Fibroblast of mammary gland (primary cell): Measurements from ENCODE around the gene TBC1D22A.

Experiments used
- DNase-seq: peaks from one replicate; pipeline ENCODE4 v3.0.0-alpha.2; 2010; ENCODE audit warnings: low read depth
- H3K4me3 ChIP-seq: 2 replicates; pipeline ENCODE4 v1.5.1; 2011; ENCODE audit warnings: low read depth, mild to moderate bottlenecking, low read length, moderate library complexity; ENCODE audit not compliant: control insufficient read depth
- CTCF ChIP-seq: conservative IDR thresholded peaks from 2 replicates; pipeline ENCODE4 v1.5.1; 2011; ENCODE audit warnings: low read depth, low read length, inconsistent platforms; ENCODE audit not compliant: control insufficient read depth, insufficient read depth

Gene TBC1D22A

DNA sequence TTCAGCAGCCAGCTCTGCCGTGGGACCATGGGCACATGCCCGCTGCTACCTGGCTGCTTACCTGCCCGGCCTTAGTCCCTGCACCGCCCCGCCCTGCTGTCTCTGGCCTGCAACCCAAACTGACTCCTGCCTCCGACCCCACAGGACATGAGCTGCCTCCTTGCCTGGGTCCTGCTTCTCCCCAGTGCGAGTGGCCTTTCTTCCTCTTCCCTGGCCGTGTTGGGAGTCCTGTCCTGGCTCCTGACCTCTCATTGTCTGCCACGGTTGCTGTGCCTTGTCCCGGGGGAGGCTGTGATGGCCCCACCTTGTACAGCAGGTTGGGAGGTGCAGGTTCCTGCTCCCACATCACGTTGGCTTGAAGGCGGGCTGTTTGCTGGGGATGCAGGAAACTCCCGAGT, 370.0 kb downstream of the TBC1D22A start:
- no peak for DNase-seq
- TF ChIP-seq CTCF, result no peak
- H3K4me3 ChIP-seq, result no peak overlapping the region

GRCh38 chr22:47133061-47133969, 370.9 kb downstream of the TBC1D22A start:
- no peak overlapping the region for H3K4me3 ChIP-seq
- TF ChIP-seq CTCF, result no peak
- no peak for DNase-seq

DNA sequence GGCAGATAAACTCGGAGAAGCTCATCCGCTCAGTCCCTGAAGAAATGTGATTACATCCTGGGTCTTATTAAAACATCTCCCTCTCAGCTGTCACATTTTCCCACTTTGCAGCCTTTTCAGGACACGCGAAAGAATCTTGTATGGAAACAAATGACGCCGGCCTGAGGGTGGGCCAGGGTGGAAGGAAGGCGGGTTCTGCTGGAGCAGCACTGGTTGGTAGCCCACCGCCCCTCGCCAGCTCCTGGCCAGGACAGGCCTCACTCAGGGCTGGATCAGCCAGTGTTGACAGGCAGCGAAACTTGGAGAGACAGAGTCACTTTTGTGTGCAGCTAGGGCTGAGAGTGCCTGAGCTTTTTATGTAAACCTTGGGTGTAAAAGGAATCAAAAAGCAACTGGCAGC, 371.8 kb downstream of the TBC1D22A start:
- TF ChIP-seq CTCF, result no peak
- DNase-seq, result no peak
- H3K4me3 ChIP-seq, result no peak overlapping the region

DNA sequence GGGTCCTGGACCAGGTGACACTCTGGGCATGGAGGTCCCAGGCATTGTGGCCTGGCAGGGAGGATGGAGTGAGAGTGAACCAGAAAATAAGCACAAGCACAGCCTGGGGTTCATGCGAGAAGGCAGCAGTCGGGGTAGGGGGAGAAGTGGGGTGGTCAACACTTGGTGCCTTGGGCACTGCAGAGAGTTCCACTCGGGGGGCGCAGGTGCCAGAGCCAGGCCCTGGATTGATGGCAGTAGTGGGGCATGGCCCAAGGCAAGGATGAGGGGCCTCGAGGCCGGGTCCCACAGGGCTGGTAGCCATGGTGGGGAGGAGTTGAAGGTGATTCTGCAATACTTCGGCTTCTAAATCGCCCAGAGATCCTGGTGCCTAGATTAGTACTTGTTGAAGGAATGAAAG, 372.9 kb downstream of the TBC1D22A start:
- H3K4me3 ChIP-seq, result no peak overlapping the region
- no peak for DNase-seq
- no peak for TF ChIP-seq CTCF

DNA sequence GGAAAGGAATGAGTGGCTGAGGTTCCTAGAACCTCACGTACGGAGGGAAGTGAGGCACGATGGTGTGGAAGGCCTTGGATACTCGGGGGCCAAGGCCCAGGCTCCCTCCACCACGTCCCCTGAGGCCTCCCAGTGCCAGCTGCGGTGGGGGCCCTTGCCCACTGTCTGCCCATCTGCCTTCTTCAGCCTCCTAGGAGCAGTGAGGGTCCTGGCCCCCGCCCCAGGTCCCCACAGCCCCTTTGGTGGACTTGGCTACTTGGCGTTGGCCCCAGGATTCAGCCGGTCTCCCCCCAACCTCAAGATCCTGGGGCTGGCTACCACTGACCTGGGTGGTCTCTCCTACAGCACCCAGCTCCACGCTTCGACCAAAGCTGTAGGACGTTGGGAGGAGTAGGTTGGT, 373.6 kb downstream of the TBC1D22A start:
- H3K4me3 ChIP-seq, result no peak overlapping the region
- TF ChIP-seq CTCF, result no peak
- DNase-seq, result no peak

DNA sequence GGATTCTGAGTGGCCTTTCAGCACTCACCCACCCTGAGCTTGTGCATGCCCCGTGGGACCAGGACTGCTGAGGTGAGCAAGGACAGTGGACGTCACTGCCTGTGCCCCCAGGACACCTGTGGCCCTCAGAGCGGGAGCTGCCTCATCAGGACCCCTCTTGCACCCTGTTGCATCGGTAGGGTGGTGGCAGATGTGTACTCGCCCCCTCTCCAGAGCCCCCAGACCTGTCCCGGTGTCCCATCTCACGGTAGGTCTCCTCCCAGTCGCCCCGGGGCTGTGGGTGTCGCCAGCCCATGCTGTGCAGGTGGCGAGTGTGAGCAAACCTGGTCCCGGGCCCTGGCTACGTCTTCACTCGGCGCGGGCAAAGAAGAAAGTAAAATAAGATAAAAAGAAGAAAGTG, 374.2 kb downstream of the TBC1D22A start:
- no peak for TF ChIP-seq CTCF
- no peak for DNase-seq
- no peak overlapping the region for H3K4me3 ChIP-seq
